ENCODE data around the gene TRIM40.

GRCh38 chr6:30136570-30137286, 788 bp downstream of the TRIM40 start:
- TF ChIP-seq CTCF (optimal IDR thresholded peaks at IDR 0.05 in 1 of 3, IDR thresholded peaks at IDR 0.05 in 1 of 3, conservative IDR thresholded peaks at IDR 0.05 in 1 of 3; ENCODE audit: extremely low read depth in 1 of 3, insufficient read depth in 2 of 3, low read length in 3 of 3) (no peak), EZH2 (IDR thresholded peaks at IDR 0.05; ENCODE audit: low read length) (no peak)

Measured in keratinocyte (primary cell).